GM12891 (cell line): ENCODE results near the gene HTT.

Experiments
- DNase-seq: peaks from one replicate; pipeline ENCODE4 v3.0.0; 2011; ENCODE audit warnings: low spot score; ENCODE audit not compliant: insufficient read length
- FAIRE-seq: peaks from 2 replicates; lab custom pipeline; 2011; peaks lifted over from hg19 to GRCh38; lab: Jason Lieb, UNC
- PAX5 ChIP-seq: IDR thresholded peaks from 2 replicates; pipeline ENCODE4 v1.6.1; 2011; ENCODE audit warnings: low read length, moderate library complexity, mild to moderate bottlenecking; ENCODE audit not compliant: insufficient read depth, severe bottlenecking
- POLR2A ChIP-seq: IDR thresholded peaks from 2 replicates; pipeline ENCODE4 v1.6.1; 2011; ENCODE audit warnings: low read depth, low read length, control low read depth
- POLR2AphosphoS5 ChIP-seq: IDR thresholded peaks from 2 replicates; pipeline ENCODE4 v1.6.1; 2011; ENCODE audit warnings: low read depth, low read length, control low read depth
- POU2F2 ChIP-seq: IDR thresholded peaks from 2 replicates; pipeline ENCODE4 v1.6.1; 2011; ENCODE audit warnings: low read depth, mild to moderate bottlenecking, control low read depth, low read length, moderate library complexity
- SPI1 ChIP-seq: IDR thresholded peaks from 2 replicates; pipeline ENCODE4 v1.6.1; 2011; ENCODE audit warnings: low read depth, low read length, control low read depth
- TAF1 ChIP-seq: IDR thresholded peaks from 2 replicates; pipeline ENCODE4 v1.6.1; 2011; ENCODE audit warnings: low read depth, low read length, control low read depth

The HTT gene

GRCh38 chr4:3121596-3121995 is 47.1 kb downstream of the HTT start:
- DNase-seq (no peak), FAIRE-seq (no peak)
- TF ChIP-seq PAX5 (no peak), POLR2AphosphoS5 (no peak), POLR2A (no peak), POU2F2 (no peak), SPI1 (no peak), TAF1 (no peak)

GRCh38 chr4:3122081-3122563 is 47.6 kb downstream of the HTT start:
- TF ChIP-seq POLR2AphosphoS5, result no peak
- FAIRE-seq (no peak), DNase-seq (no peak)

DNA sequence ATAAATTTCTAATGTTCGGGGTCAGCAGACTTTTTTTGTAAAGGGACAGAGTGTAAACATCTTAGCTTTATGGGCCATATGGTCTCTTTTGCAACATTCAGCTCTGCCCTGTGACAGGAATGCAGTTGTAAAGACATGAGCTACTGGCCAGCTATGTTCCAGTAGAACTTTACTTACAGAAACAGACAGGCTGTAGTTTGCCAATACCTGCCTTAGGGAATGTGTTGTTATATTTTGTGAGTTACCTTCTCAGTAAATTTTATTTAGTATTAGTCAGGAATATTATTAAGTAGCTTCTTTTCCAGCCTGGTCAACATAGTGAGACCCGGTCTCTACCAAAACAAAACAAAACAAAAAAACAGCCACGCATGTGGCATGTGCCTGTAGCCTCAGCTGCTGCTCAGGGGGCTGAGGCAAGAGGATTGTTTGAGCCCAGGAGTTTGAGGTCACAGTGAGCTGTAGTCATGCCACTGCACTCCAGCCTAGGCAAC is 48.7 kb downstream of the HTT start:
- TF ChIP-seq SPI1 (no peak), POU2F2 (no peak), PAX5 (no peak), POLR2AphosphoS5 (no peak), POLR2A (no peak), TAF1 (no peak)
- FAIRE-seq, result peak; percentile 16
- no peak for DNase-seq

DNA sequence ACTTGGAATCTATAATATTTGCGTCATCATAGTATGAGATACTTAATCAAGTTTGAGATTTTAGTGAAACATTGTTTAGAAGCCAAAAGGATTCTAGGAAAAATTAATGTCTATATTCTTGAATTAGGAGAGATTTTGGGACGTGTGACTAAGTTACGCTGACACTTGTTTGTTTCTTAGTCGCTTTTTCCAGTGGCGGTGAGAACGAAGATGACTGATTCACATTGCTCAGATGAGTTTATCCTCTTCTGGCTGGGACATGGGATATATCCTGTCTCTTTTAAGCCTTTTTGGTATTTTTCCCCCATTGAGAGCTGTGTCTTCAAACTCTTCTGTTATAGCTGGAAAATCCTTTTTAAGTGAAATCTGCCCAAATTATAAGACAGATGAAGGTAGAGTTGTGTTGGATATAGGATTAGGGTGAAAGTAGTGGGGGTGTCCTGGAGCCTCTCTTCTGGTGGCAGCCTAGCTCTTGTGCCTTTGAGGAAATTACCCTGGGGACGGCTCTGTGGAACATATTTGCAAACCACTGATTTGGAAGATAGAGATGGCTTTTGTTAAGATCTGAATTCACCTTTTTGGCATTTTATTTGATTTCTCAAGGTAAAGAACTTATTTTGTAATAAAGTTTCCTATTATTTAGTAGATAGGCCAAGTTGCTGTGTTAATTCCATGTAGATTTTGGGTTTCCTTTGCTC is 49.7 kb downstream of the HTT start:
- no peak for TF ChIP-seq POLR2AphosphoS5
- TF ChIP-seq TAF1, result no peak
- TF ChIP-seq PAX5, result no peak
- no peak for TF ChIP-seq POLR2A
- no peak for TF ChIP-seq SPI1
- no peak for TF ChIP-seq POU2F2
- DNase-seq (no peak), FAIRE-seq (no peak)

GRCh38 chr4:3127112-3127511 is 52.6 kb downstream of the HTT start:
- FAIRE-seq, result no peak

GRCh38 chr4:3128058-3128457 is 53.6 kb downstream of the HTT start:
- no peak for FAIRE-seq
- no peak for TF ChIP-seq PAX5
- TF ChIP-seq POLR2A, result no peak
- TF ChIP-seq POU2F2, result no peak
- no peak for TF ChIP-seq TAF1
- TF ChIP-seq SPI1, result no peak
- TF ChIP-seq POLR2AphosphoS5, result no peak
- no peak for DNase-seq

More at GRCh38 chr4:3127112-3127511, 52.6 kb downstream of the HTT start:
- no peak for TF ChIP-seq POLR2A
- TF ChIP-seq TAF1, result no peak
- no peak for TF ChIP-seq POLR2AphosphoS5
- no peak for DNase-seq

- DNase-seq (no peak), FAIRE-seq (no peak)
- no peak for TF ChIP-seq POLR2A
- no peak for TF ChIP-seq SPI1
- TF ChIP-seq POLR2AphosphoS5, result no peak
- TF ChIP-seq TAF1, result no peak
- TF ChIP-seq POU2F2, result no peak
- TF ChIP-seq PAX5, result no peak
These were observed 54.5 kb downstream of the HTT start for GRCh38 chr4:3128976-3129375.

DNA sequence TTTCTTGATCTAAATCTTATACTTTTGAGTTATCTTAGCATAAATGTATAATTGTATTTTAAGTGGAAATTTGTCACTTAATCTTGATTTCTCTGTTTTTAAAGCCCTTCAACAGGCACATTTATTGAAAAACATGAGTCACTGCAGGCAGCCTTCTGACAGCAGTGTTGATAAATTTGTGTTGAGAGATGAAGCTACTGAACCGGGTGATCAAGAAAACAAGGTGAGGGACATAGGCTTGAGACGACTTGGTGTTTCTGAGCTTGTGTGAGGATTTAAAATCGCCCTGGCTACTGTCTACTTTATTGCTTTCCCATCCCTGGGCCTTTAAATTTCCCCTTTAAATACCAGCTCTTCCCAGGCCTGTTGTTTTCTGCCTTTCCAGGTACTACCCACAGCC is 55.7 kb downstream of the HTT start:
- no peak for FAIRE-seq

DNA sequence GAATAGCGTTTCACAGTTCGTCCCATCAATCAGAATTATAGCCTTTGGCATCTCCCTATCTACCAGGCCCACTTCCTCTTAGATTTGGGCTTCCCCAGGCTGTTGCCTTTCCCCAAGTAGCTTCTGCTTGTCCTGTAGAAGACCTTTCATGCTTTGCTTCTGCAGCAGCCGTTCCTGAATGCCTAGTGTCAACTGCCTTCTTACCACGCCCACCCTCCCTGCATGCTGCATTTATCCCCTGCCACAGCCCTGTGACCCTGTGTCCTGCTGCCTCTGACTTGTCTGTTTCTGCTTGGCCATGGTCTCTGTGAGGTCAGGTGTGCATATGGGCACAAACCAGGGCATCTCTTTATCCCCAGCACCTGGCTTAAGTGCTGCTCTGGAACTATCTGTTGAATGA is 56.3 kb downstream of the HTT start:
- DNase-seq, result no peak
- no peak for FAIRE-seq
- TF ChIP-seq PAX5, result no peak
- TF ChIP-seq POLR2A, result no peak
- no peak for TF ChIP-seq POU2F2
- TF ChIP-seq TAF1, result no peak
- TF ChIP-seq SPI1, result no peak
- TF ChIP-seq POLR2AphosphoS5, result no peak

More for the DNA sequence above, 55.7 kb downstream of the HTT start:
- TF ChIP-seq POU2F2 (no peak), SPI1 (no peak), TAF1 (no peak), PAX5 (no peak), POLR2AphosphoS5 (no peak), POLR2A (no peak)
- DNase-seq, result no peak

DNA sequence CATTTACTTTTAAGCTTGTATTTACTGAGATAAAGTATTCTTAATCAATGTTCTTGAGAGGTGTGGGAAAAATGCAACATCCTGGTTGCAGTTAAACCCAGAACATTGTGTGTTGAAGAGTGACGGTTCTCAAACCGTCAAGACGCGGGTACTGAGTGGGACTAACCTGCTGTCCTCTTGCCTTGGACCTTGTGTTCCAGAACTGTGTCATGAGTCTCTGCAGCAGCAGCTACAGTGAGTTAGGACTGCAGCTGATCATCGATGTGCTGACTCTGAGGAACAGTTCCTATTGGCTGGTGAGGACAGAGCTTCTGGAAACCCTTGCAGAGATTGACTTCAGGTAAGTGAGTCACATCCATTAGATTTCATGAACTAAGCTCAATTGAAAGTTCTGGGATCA is 59.7 kb downstream of the HTT start:
- FAIRE-seq, result no peak
- no peak for TF ChIP-seq PAX5
- TF ChIP-seq POLR2AphosphoS5, result no peak
- no peak for DNase-seq
